ENCODE data around the gene DHRS2. TPM values are rescaled to one million over a fixed set of nuclear protein-coding genes. Genes with fewer than 3 reads are reported as not detected.

DHRS2 gene
- total and polyA plus RNA-seq, 5 donors: not detected

DNA sequence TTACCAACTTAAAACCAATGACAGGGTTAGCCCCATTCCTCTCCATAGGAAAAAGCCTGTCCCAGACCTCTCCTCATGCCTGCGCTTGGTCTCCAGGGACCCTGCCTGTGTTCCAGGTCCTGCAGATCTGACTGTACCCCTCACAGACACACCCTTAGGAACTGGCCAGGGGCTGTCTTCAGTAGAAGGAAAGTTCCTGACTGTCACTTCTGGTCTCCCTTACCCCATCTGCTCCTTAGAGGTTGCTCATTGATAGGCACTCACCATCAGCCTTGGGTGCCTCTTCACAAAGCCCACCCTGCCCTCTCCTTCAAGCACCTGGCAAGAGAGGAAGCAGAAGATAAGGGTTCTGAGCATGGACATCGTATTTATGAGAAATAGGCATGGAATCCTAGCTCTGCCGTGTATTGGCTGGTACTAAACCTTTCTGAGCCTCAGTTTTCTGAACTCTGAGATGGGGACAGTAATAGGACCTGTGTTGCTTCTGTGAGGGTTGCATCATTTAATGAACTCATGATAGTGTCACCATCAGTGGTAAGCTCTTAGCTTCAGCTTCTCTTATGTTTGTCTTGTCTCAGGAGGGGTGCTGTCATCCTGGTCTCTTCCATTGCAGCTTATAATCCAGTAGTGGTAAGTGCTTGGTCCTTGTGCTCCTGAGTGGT is 7.5 kb downstream of the DHRS2 start:
- Histone ChIP-seq H3K27me3 (ENCODE audit: control insufficient read depth, insufficient read depth) (no peaks in the 10 kb centered on the region), H3K27ac (ENCODE audit: low read length) (no peak overlapping the region), H3K4me1 (ENCODE audit: control insufficient read depth, insufficient read depth, low read length) (peaks cover 2% of the 10 kb centered on the region), H3K4me3 (ENCODE audit: low read length) (no peak overlapping the region), H3K9me3 (ENCODE audit: control insufficient read depth, low read length) (no peaks in the 10 kb centered on the region)
- WGBS: 91% methylated on average over 3 of the region's 3 CpGs
- ATAC-seq: no peak
- no peak for DNase-seq
- intact Hi-C loops (cut with DNase I): no loop called here

DNA sequence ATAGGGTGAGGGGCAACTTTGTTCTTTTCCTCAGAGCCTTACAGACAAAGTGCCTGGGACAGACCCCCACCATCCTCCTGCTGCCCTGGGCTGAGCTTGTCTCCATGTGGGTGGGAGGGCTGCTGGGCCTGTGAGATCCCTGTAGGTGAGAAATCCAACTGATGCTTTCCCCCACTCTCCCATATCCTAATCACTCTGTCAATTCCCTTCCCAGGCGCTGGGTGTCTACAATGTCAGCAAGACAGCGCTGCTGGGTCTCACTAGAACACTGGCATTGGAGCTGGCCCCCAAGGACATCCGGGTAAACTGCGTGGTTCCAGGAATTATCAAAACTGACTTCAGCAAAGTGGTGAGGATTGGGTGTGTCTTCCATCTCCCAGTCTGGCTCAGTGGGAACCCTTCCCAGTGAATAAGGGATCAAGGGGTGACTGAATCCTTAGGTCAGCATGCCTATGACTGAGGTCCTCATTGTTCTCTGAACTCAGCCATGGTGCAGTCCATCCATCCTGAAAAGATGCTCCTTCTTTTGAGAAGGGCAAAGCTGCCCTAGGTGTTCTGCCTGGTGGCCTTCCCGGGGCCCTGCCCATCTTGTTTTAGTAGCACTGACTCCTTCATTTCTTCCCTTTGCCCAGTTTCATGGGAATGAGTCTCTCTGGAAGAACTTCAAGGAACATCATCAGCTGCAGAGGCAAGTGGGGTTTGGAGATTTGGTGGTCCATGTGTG is 8.2 kb downstream of the DHRS2 start:
- DNase-seq (no peak), ATAC-seq (no peak)
- intact Hi-C loops (cut with DNase I): no loop called here

DNA sequence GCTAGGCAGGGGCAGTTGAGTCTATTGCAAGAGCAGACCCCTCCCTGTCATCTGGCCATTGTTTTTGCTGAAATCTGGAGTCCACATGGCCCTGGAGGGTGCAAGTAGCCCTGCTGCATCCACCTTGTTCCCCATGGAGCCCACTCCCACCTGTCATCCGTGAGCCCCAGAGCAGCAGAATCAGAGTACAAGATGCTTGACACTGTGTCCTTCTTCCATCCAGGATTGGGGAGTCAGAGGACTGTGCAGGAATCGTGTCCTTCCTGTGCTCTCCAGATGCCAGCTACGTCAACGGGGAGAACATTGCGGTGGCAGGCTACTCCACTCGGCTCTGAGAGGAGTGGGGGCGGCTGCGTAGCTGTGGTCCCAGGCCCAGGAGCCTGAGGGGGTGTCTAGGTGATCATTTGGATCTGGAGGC is 8.8 kb downstream of the DHRS2 start:
- Histone ChIP-seq H3K4me3 (ENCODE audit: low read length) (no peak overlapping the region), H3K9me3 (ENCODE audit: control insufficient read depth, low read length) (no peaks in the 10 kb centered on the region), H3K27me3 (ENCODE audit: control insufficient read depth, insufficient read depth) (no peaks in the 10 kb centered on the region), H3K4me1 (ENCODE audit: control insufficient read depth, insufficient read depth, low read length) (peaks cover 2% of the 10 kb centered on the region), H3K27ac (ENCODE audit: low read length) (no peak overlapping the region)
- DNase-seq (no peak), ATAC-seq (no peak)
- intact Hi-C loops (cut with DNase I): no loop called here
- WGBS: 86% methylated on average over 8 of the region's 8 CpGs

More for the DNA sequence above, 8.2 kb downstream of the DHRS2 start:
- no peak overlapping the region for H3K27ac ChIP-seq (ENCODE audit: low read length)
- H3K9me3 ChIP-seq (ENCODE audit: control insufficient read depth, low read length): no peaks in the 10 kb centered on the region
- WGBS: 93% methylated on average over 5 of the region's 5 CpGs
- no peak overlapping the region for H3K4me3 ChIP-seq (ENCODE audit: low read length)
- H3K4me1 ChIP-seq (ENCODE audit: control insufficient read depth, insufficient read depth, low read length): peaks cover 2% of the 10 kb centered on the region
- H3K27me3 ChIP-seq (ENCODE audit: control insufficient read depth, insufficient read depth): no peaks in the 10 kb centered on the region

DNA sequence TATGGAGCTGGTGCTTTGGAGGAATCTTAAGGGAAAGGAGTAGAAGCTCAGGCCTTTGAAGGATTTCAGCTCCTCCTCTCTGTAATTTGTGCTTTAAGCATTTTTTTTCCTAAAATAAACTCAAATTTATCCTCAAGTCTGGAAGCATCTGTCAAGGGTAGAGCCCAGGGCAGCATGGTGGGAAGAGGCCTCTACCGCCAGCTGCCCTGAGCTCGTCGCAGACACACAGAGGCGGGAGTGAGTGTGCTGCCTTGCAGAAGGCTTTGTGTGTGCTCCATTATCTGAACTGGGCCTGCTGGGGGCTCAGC is 9.3 kb downstream of the DHRS2 start:
- 94% methylated on average over 4 of the region's 4 CpGs for WGBS
- Histone ChIP-seq H3K4me3 (ENCODE audit: low read length) (no peak overlapping the region), H3K9me3 (ENCODE audit: control insufficient read depth, low read length) (no peaks in the 10 kb centered on the region), H3K4me1 (ENCODE audit: control insufficient read depth, insufficient read depth, low read length) (peaks cover 2% of the 10 kb centered on the region), H3K27me3 (ENCODE audit: control insufficient read depth, insufficient read depth) (no peaks in the 10 kb centered on the region), H3K27ac (ENCODE audit: low read length) (no peak overlapping the region)
- ATAC-seq (no peak), DNase-seq (no peak)
- intact Hi-C loops (cut with DNase I): no loop called here

DNA sequence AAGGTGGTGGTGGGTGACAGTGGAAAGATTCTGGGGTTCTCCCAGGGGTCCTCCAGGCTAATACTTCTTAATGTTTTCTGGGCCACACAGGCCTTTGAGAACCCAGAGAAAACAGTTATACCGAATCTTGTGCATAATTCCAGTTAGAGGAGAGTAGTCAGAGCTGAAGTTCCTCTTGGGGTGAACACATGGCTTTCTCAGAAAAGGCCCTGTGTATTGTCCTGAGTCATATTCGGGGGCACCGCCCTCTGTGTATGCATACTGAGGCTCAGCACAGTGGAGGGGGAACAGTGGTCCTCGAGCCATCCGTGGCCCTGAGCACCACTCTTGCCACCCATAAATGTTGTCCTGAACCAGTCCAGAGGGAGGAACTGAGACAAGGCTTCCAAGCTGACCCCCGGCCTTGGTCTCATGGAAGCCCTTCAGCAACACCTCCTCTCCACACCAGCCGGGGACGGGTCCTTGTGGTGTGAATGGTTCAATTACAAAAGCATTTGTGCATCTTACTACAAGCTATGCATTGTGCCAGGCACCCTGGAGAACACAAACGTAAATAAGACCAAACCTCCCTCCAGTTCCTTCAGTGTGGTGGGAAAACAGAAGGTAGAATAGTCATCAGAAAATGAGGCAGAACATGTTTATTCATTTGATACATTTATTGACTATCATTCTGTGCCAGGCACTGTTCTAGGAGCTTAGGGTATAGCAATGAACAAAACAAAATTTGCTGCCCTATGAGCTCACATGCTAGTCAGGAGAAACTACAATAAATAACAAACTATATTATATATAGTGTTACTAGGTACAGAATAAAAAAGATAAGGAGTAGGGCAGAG is 9.9 kb downstream of the DHRS2 start:
- no peaks in the 10 kb centered on the region for H3K4me1 ChIP-seq (ENCODE audit: control insufficient read depth, insufficient read depth, low read length)
- no peak overlapping the region for H3K4me3 ChIP-seq (ENCODE audit: low read length)
- no peak for ATAC-seq
- no peaks in the 10 kb centered on the region for H3K27me3 ChIP-seq (ENCODE audit: control insufficient read depth, insufficient read depth)
- intact Hi-C loops (cut with DNase I): no loop called here
- no peaks in the 10 kb centered on the region for H3K9me3 ChIP-seq (ENCODE audit: control insufficient read depth, low read length)
- WGBS: 87% methylated on average over 9 of the region's 9 CpGs
- no peak overlapping the region for H3K27ac ChIP-seq (ENCODE audit: low read length)
- no peak for DNase-seq

DNA sequence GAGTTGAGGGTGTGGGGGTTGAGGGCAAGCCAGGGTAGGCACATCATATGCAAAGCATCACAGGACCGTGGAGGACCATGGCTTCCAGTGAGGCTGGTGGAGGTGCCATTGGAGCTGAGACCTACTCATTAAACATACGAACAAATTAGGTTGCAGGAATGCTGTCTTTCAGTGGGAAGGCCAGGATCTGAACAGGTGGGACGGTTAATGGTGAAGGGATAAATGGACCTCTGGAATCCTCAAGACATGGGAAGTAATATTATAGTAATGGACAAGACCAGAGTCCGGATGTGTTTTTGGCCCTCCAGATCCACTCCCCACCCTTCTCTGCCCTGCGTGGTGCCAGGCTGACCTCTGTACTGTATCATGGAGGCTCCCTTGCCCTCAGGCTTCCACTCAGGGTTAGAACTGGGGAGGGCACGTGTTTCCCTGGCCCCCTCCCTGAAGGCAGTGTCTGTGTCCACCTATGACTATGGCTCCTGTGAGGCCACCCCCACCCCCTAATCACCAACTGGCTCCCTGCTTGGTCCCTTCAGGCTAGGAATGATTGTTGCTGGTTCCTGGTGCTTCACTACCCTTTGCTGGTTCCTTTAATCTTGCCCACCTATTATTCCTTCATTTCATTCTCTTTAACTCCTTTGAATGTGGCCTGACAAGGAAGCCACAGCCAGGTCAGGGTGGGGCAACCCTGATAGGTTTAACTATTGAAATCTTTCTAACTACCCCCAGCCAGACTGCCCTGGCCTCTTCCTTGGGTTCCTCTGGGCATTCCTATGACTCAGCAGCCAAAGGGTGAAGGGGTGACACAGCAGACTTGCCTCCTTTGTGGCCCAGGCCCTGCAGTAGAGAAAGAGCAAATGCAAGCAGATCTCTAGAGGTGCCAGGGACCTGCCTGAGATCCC is 10.7 kb downstream of the DHRS2 start:
- no peak for ATAC-seq
- intact Hi-C loops (cut with DNase I): no loop called here
- H3K27ac ChIP-seq (ENCODE audit: low read length): no peak overlapping the region
- WGBS: 80% methylated on average over 6 of the region's 6 CpGs
- no peak for DNase-seq
- no peaks in the 10 kb centered on the region for H3K4me1 ChIP-seq (ENCODE audit: control insufficient read depth, insufficient read depth, low read length)
- H3K4me3 ChIP-seq (ENCODE audit: low read length): no peak overlapping the region
- H3K27me3 ChIP-seq (ENCODE audit: control insufficient read depth, insufficient read depth): no peaks in the 10 kb centered on the region
- H3K9me3 ChIP-seq (ENCODE audit: control insufficient read depth, low read length): no peaks in the 10 kb centered on the region

DNA sequence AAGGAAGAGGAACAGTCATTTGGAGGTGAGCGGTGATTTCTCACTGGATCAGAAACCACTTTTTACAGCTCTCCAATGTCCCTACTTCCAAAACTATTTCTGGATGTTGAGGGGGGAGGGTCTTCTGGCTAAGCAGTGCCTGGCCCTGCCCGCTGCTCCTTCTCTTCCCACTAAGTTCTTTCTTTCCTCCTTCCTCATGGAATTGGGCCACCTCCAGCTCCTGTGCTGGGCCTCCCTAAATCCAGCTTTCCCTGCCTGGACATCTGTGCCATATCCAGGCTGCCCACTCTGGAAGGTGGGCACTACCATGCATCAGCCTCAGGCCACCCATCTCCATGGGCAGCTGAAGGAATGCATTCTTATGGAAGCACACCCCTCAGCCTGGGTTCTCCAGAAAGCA is 11.5 kb downstream of the DHRS2 start:
- no peaks in the 10 kb centered on the region for H3K9me3 ChIP-seq (ENCODE audit: control insufficient read depth, low read length)
- ATAC-seq: no peak
- no peaks in the 10 kb centered on the region for H3K27me3 ChIP-seq (ENCODE audit: control insufficient read depth, insufficient read depth)
- no peak overlapping the region for H3K27ac ChIP-seq (ENCODE audit: low read length)
- 90% methylated on average over 2 of the region's 2 CpGs for WGBS
- no peak for DNase-seq
- intact Hi-C loops (cut with DNase I): no loop called here
- no peak overlapping the region for H3K4me3 ChIP-seq (ENCODE audit: low read length)
- no peaks in the 10 kb centered on the region for H3K4me1 ChIP-seq (ENCODE audit: control insufficient read depth, insufficient read depth, low read length)

DNA sequence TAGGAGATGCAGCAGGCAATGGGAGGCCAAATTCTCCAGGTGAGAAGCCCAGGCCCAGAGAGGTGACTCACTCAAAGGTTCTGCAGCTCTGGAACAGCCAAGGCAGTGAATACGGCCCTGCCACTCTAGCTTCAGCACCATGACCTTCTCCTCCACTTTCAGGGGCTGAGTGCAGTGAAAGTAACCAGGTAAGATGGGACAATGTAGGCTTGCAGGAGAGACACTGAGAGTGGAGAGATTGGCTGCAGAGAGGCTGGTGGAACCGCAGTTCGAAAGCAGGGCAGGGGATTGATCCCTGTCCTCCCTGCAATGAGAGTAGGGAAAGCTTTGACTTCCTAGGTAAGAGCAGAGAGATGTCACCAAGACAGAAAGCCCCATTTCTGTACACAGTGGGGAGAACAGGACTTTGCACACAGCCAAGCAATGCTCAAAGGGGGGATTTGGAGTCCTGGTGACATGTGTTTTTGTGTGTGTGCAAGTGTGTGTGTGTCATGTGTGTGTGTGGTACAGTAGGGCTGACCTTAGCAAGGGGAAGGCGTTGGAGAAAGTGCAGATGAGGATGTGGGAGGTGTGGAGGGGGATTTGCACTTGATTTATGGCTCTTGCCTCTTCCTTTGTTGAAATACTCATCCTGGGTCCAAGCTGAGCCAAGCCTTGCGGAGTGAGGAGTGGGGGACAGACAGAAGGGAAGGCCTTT is 12.7 kb downstream of the DHRS2 start:
- DNase-seq (no peak), ATAC-seq (no peak)
- H3K27me3 ChIP-seq (ENCODE audit: control insufficient read depth, insufficient read depth): no peaks in the 10 kb centered on the region
- no peaks in the 10 kb centered on the region for H3K4me1 ChIP-seq (ENCODE audit: control insufficient read depth, insufficient read depth, low read length)
- 76% methylated on average over 5 of the region's 5 CpGs for WGBS
- no peaks in the 10 kb centered on the region for H3K9me3 ChIP-seq (ENCODE audit: control insufficient read depth, low read length)
- no peak overlapping the region for H3K4me3 ChIP-seq (ENCODE audit: low read length)
- intact Hi-C loops (cut with DNase I): no loop called here
- no peak overlapping the region for H3K27ac ChIP-seq (ENCODE audit: low read length)

DNA sequence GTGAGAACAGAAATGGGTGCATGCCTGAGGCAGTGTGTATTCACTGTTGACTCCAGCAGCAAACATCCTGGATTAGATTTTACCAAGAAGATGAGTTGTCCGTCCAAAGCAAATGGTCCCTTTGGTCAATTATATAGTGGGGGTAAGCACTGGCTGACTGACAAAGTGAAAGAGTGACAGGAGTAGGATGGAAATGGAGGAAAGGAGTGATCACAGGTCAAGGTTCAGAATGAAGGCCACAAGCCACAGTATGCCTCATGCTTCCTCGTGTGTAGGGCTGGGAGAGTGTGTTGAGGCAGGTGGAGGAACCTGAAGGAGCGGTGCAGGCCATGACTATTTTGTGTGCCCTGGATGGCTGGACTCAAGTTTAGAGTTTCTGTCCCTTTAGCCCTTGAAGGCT is 14.3 kb downstream of the DHRS2 start:
- Histone ChIP-seq H3K27ac (ENCODE audit: low read length) (no peak overlapping the region), H3K4me1 (ENCODE audit: control insufficient read depth, insufficient read depth, low read length) (no peaks in the 10 kb centered on the region), H3K4me3 (ENCODE audit: low read length) (no peak overlapping the region), H3K9me3 (ENCODE audit: control insufficient read depth, low read length) (no peaks in the 10 kb centered on the region), H3K27me3 (ENCODE audit: control insufficient read depth, insufficient read depth) (no peaks in the 10 kb centered on the region)
- no peak for DNase-seq
- intact Hi-C loops (cut with DNase I): no loop called here
- WGBS: 90% methylated on average over 3 of the region's 3 CpGs
- ATAC-seq: no peak

DNA sequence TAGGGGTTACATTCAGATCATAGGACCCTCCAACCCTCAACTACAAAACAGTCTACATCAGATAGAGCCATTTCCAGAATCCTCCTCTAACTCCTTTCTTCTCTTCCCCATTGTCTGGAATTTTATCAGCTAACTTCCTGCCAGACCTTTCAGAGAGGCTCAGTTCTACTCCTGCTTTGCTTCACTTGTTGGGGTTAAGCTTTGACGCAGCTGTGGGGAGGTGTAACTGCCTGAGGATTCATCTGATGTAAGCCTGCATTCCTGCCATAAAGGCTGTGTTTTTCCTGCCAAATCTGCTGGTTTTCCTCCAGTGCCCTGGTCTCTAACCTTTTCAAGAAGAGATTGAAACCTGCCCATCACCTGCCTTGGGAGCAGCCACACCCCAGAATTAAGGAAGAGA is 16.9 kb downstream of the DHRS2 start:
- intact Hi-C loops (cut with DNase I): no loop called here
- ATAC-seq (no peak), DNase-seq (no peak)
- no peaks in the 10 kb centered on the region for H3K4me1 ChIP-seq (ENCODE audit: control insufficient read depth, insufficient read depth, low read length)
- 46% methylated on average over 1 of the region's 1 CpG for WGBS
- H3K4me3 ChIP-seq (ENCODE audit: low read length): no peak overlapping the region
- H3K27ac ChIP-seq (ENCODE audit: low read length): no peak overlapping the region
- no peaks in the 10 kb centered on the region for H3K9me3 ChIP-seq (ENCODE audit: control insufficient read depth, low read length)
- no peaks in the 10 kb centered on the region for H3K27me3 ChIP-seq (ENCODE audit: control insufficient read depth, insufficient read depth)

All from right cardiac atrium (tissue), 5 donors.